Naive thymus-derived CD8-positive, alpha-beta T cell (primary cell): ENCODE data around the gene BRSK2. TPM values are rescaled to one million over a fixed set of nuclear protein-coding genes. Genes with fewer than 3 reads are reported as not detected.
A peak's percentile ranks its signal among the peaks of the same experiment; 100 is the strongest.

Source experiments
- ATAC-seq, 2 donors: fragments of 150-1000 bp; cut with Tn5 transposase in 1 of 2; sonication (Bioruptor Pico), chemical (Tn5 transposase) in 1 of 2; 1 replicate in 1 of 2; 2 replicates in 1 of 2; pipeline ENCODE4 v1.10.0; 2021; ENCODE audit warnings: mild to moderate bottlenecking in 2 of 2, moderate library complexity in 2 of 2
- POLR2A ChIA-PET: fragments of 350-600 bp; sonication (Branson Sonifier 250); formaldehyde crosslinking; loops from one replicate; lab custom pipeline; 2021; ENCODE audit warnings: antibody characterized with exemption; lab: Charles Lee
- DNase-seq, 10 donors: peaks; one replicate each; pipeline versions ENCODE4 v3.0.0 to v3.0.0-alpha.2; 2020 to 2022
- H3K27ac Mint-ChIP-seq, 10 donors: one replicate each; pipeline ENCODE4 v1.8.0; 2020 to 2022; ENCODE audit warnings: mild to moderate bottlenecking in 10 of 10, mixed read lengths in 10 of 10, moderate library complexity in 4 of 10, inconsistent platforms in 1 of 10
- H3K27me3 Mint-ChIP-seq, 5 donors: one replicate each; pipeline ENCODE4 v1.8.0; 2021 to 2022; ENCODE audit warnings: mixed read lengths in 5 of 5
- H3K36me3 Mint-ChIP-seq, 3 donors: one replicate each; pipeline ENCODE4 v1.8.0; 2020 to 2022; ENCODE audit warnings: mixed read lengths in 3 of 3, mild to moderate bottlenecking in 2 of 3, inconsistent platforms in 1 of 3
- H3K4me1 Mint-ChIP-seq, 4 donors: one replicate each; pipeline ENCODE4 v1.8.0; 2021 to 2022; ENCODE audit warnings: mixed read lengths in 4 of 4
- H3K4me3 Mint-ChIP-seq, 10 donors: one replicate each; pipeline ENCODE4 v1.8.0; 2020 to 2022; ENCODE audit warnings: mild to moderate bottlenecking in 10 of 10, mixed read lengths in 10 of 10, moderate library complexity in 6 of 10, inconsistent platforms in 1 of 10
- H3K9me3 Mint-ChIP-seq, 9 donors: one replicate each; pipeline ENCODE4 v1.8.0; 2020 to 2022; ENCODE audit warnings: mixed read lengths in 9 of 9, mild to moderate bottlenecking in 3 of 9, inconsistent platforms in 1 of 9, moderate library complexity in 1 of 9
- polyA plus RNA-seq, 3 donors: library from polyadenylated mRNA; unstranded; fragments of 300-500 nt; fragmentation: Illumina TruSeq; gene quantifications; one replicate each; pipeline ENCODE4 v1.2.3, GENCODE V29; 2021
- total RNA-seq, 8 experiments: library from RNA in 2 of 8; stranded (reverse) in 2 of 8; gene quantifications; one replicate each; pipeline ENCODE4 v1.2.3 and lab custom pipeline; 2021 to 2026

Gene BRSK2
- total and polyA plus RNA-seq, 5 experiments from 2014 or later: 0.42 to 1.3 TPM; not detected in 3

DNA sequence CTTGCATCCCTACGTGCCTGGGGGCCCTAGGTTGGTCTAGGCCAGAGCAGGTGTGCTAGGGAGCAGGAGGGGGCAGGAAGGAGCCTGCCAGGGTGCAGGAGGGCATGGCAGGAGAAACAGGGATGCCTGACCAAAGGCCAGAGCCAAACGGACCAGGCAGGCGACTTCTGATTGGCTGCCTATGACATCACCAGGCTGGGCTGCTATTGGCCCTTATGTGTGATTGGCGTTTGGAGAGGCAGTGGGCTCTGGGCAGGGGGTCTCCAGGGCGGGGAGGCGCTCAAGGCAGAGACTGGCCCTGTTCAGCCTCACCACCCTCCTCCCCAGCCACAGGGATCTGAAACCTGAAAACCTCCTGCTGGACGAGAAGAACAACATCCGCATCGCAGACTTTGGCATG, 52.4 kb downstream of the BRSK2 start:
- Mint-ChIP-seq H3K9me3 (no peaks in the 10 kb centered on the region), H3K4me1 (no peaks in the 10 kb centered on the region), H3K36me3 (no peaks in the 10 kb centered on the region), H3K4me3 (peak overlapping the region in 1 of 10 donors; percentile 54), H3K27me3 (peaks cover 0 to 3% (median 0%) of the 10 kb centered on the region in 5 donors), H3K27ac (no peak overlapping the region)
- DNase-seq (no peak), ATAC-seq (no peak)
- POLR2A ChIA-PET: no interaction called here

GRCh38 chr11:1442807-1443366, 53.2 kb downstream of the BRSK2 start:
- ATAC-seq (no peak), DNase-seq (no peak)
- Mint-ChIP-seq H3K36me3 (no peaks in the 10 kb centered on the region), H3K4me3 (no peak overlapping the region), H3K9me3 (no peaks in the 10 kb centered on the region), H3K27ac (no peak overlapping the region), H3K27me3 (peaks cover 0 to 3% (median 0%) of the 10 kb centered on the region in 5 donors), H3K4me1 (no peaks in the 10 kb centered on the region)
- POLR2A ChIA-PET: no interaction called here

DNA sequence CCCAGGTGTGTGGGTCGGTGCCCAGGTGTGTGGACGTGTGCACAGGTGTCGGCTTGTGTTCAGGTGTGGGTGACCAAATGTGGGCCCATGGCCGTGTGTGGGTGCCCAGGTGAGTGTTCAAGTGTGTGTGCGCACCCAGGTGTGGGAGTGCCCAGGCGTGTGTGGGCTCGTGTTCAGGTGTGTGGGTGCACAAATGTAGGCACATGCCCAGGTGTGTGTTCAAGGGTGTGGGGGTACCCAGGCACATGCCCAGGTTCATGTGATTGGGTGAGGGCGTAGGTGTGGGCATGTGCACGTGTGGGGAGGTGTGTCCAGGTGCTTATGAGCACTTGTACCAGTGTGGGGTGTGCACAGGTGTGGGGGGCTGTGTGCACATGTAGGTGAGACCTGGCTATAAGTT, 54.0 kb downstream of the BRSK2 start:
- no peak overlapping the region for H3K27ac Mint-ChIP-seq
- H3K4me1 Mint-ChIP-seq: no peaks in the 10 kb centered on the region
- no peaks in the 10 kb centered on the region for H3K36me3 Mint-ChIP-seq
- DNase-seq (no peak), ATAC-seq (no peak)
- H3K27me3 Mint-ChIP-seq: peaks cover 0 to 3% (median 0%) of the 10 kb centered on the region in 5 donors
- no peak overlapping the region for H3K4me3 Mint-ChIP-seq
- POLR2A ChIA-PET: no interaction called here
- H3K9me3 Mint-ChIP-seq: no peaks in the 10 kb centered on the region

DNA sequence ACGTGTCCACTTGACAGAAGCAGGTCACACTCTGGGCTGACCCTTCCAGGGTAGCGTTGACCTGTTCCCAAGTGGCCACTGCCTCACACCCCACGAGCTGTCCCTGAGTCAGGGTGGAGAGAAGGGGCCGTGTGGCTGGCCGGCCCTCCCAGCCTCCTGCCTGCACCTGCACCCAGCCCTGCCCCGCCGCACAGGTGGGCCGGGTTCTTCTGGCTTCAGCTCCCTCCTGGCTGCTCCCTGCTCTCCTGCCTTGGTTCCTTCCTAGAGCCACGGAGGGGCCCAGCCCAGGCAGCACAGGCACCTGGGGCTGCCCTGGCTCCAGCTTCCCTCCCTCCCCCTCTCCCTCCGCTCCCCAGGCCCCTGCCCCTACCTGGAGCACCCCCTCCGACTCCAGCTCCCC, 54.6 kb downstream of the BRSK2 start:
- POLR2A ChIA-PET: no interaction called here
- no peak for ATAC-seq
- no peaks in the 10 kb centered on the region for H3K36me3 Mint-ChIP-seq
- H3K4me1 Mint-ChIP-seq: no peaks in the 10 kb centered on the region
- H3K27me3 Mint-ChIP-seq: peaks cover 0 to 5% (median 0%) of the 10 kb centered on the region in 5 donors
- no peak overlapping the region for H3K4me3 Mint-ChIP-seq
- no peak overlapping the region for H3K27ac Mint-ChIP-seq
- DNase-seq: no peak
- no peaks in the 10 kb centered on the region for H3K9me3 Mint-ChIP-seq

DNA sequence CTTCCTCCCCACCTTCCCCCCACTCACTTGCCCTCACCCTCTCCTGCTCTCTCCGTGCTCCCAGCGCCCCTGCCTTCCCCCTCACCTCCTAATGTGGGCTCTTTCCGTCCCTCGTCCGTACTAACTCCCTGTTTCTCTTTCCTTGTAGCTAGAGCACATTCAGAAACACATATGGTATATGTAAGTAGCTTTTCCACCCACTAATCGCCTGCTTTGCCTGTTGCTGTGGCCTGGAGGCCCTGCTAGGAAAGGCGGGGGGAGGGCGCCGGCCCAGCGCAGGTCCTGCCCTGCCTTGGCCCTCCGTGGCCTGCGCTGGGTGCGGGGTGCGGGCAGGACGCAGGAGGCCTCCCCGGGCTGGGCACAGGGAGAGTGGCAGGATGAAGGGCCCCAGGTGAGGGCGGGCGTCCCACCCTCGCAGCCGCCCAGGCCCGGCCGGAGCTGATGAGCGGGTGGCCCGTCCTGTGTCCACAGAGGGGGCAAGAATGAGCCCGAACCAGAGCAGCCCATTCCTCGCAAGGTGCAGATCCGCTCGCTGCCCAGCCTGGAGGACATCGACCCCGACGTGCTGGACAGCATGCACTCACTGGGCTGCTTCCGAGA, 55.2 kb downstream of the BRSK2 start:
- H3K27me3 Mint-ChIP-seq: peaks cover 0 to 3% (median 0%) of the 10 kb centered on the region in 5 donors
- ATAC-seq: no peak
- peak overlapping the region in 1 of 10 donors; percentile 78 for H3K27ac Mint-ChIP-seq
- H3K4me3 Mint-ChIP-seq: no peak overlapping the region
- H3K36me3 Mint-ChIP-seq: no peaks in the 10 kb centered on the region
- no peaks in the 10 kb centered on the region for H3K4me1 Mint-ChIP-seq
- no peaks in the 10 kb centered on the region for H3K9me3 Mint-ChIP-seq
- no peak for DNase-seq
- POLR2A ChIA-PET: no interaction called here

DNA sequence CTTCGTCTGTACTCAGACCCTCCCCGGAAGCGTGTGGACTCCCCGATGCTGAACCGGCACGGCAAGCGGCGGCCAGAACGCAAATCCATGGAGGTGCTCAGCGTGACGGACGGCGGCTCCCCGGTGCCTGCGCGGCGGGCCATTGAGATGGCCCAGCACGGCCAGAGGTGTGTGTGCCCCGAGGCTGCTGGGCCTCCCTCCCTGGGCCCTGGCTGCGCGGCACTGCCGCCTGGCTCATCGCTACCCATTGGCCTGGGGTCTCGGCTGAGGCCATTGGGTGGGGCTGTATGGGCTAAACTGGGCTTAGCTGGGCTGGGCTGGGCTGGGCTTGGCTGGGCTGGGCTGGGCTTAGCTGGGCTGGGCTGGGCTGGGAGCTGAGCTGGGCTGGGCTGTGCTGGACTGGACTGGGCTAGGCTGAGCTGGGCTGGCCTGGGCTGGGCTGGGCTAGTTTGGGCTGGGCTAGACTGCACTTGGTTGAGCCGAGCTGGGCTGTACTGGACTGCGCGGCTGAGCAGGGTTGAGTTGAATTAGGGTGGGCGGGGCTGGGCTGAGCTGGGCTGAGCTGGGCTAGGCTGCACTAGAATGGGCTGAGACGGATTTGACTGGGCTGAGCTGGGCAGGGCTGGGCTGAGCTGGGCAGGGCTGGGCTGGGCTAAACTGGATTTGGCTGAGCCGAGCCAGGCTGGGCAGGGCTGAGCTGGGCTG, 56.2 kb downstream of the BRSK2 start:
- no peak for ATAC-seq
- H3K4me1 Mint-ChIP-seq: no peaks in the 10 kb centered on the region
- no peak for DNase-seq
- no peak overlapping the region for H3K4me3 Mint-ChIP-seq
- H3K9me3 Mint-ChIP-seq: no peaks in the 10 kb centered on the region
- H3K36me3 Mint-ChIP-seq: no peaks in the 10 kb centered on the region
- peaks cover 0 to 3% (median 0%) of the 10 kb centered on the region in 5 donors for H3K27me3 Mint-ChIP-seq
- POLR2A ChIA-PET: no interaction called here
- H3K27ac Mint-ChIP-seq: no peak overlapping the region

- Mint-ChIP-seq H3K27ac (no peak overlapping the region), H3K4me1 (no peaks in the 10 kb centered on the region), H3K9me3 (no peaks in the 10 kb centered on the region), H3K4me3 (no peak overlapping the region), H3K27me3 (peaks cover 0 to 3% (median 0%) of the 10 kb centered on the region in 5 donors), H3K36me3 (no peaks in the 10 kb centered on the region)
- POLR2A ChIA-PET: no interaction called here
- DNase-seq (no peak), ATAC-seq (no peak)
These were observed 56.9 kb downstream of the BRSK2 start for GRCh38 chr11:1446623-1447022.

DNA sequence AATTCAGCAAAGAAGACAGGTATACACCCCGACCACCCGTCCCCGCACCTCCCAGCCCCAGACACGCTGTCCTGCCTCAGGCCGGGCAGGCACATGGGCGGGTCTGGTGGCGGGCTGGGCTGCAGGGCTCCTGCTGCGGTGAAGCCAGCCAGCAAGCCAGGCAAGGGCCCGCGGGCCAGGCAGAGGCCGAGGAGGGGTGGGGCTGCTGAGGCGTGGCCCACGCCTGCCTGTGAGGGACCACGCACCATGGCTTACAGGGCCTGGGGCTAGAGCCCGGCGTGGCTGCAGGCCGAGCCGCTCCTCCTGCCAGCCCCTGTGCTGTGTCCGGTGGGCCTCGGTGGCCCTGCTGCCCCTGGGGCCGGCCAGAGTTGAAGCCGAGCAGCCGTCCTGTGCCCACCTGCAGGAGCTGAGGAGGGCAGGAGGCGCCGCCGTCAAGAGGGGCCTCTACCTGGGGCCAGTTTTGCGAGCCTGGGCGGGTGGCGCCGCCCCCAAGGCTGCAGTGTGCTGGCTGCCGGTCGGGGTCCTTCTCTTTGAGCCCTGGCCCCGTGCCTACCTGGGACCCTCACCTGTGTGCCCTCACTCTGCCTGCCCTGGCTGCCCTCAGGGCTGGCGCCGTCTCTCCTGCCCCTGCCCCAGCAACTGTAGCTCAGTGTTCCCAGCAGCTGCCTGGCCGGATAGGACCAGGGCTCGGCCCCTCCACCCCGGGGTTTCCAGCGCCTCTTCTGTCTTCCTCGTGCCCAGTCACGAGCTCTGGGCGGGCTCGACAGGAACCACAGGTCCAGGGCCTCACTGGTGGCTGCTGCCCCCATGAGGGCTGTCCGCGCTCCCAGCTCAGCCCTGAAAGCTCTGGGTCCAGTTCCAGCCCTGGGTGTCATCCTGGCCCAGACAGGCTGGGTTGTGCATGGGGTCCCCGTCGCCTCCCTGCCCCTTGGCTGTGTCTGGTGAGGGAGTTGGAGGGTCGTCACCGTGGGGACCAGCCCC, 58.4 kb downstream of the BRSK2 start:
- POLR2A ChIA-PET: no interaction called here
- H3K36me3 Mint-ChIP-seq: no peaks in the 10 kb centered on the region
- no peak overlapping the region for H3K4me3 Mint-ChIP-seq
- no peaks in the 10 kb centered on the region for H3K9me3 Mint-ChIP-seq
- ATAC-seq (no peak), DNase-seq (no peak)
- H3K27ac Mint-ChIP-seq: no peak overlapping the region
- H3K27me3 Mint-ChIP-seq: peaks cover 0 to 3% (median 0%) of the 10 kb centered on the region in 5 donors
- peaks cover 0 to 3% (median 0%) of the 10 kb centered on the region in 4 donors for H3K4me1 Mint-ChIP-seq

DNA sequence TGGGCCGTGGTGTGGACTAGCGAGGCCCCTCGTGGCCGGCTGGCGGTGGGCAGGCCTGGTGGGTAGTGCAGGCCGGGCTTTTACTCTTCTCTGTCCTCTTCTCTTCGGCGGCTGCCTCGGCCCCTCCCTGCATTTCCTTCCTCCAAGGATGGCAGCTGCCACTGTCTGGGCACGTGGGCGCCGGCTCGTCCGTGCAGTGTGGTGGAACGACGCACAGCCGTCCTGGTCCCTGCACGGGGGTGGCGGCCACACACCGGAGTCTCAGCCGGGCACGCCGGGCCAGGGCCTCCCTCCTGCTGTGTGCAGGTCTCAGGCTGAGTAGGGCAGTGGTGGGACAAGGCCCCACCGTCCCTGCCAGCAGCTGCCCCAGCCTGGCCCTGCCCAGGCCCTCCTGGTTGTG, 59.1 kb downstream of the BRSK2 start:
- ATAC-seq: no peak
- peaks cover 0 to 3% (median 0%) of the 10 kb centered on the region in 5 donors for H3K27me3 Mint-ChIP-seq
- H3K36me3 Mint-ChIP-seq: no peaks in the 10 kb centered on the region
- no peak overlapping the region for H3K4me3 Mint-ChIP-seq
- no peak overlapping the region for H3K27ac Mint-ChIP-seq
- DNase-seq: no peak
- no peaks in the 10 kb centered on the region for H3K9me3 Mint-ChIP-seq
- POLR2A ChIA-PET: no interaction called here
- H3K4me1 Mint-ChIP-seq: peaks cover 0 to 3% (median 0%) of the 10 kb centered on the region in 4 donors

DNA sequence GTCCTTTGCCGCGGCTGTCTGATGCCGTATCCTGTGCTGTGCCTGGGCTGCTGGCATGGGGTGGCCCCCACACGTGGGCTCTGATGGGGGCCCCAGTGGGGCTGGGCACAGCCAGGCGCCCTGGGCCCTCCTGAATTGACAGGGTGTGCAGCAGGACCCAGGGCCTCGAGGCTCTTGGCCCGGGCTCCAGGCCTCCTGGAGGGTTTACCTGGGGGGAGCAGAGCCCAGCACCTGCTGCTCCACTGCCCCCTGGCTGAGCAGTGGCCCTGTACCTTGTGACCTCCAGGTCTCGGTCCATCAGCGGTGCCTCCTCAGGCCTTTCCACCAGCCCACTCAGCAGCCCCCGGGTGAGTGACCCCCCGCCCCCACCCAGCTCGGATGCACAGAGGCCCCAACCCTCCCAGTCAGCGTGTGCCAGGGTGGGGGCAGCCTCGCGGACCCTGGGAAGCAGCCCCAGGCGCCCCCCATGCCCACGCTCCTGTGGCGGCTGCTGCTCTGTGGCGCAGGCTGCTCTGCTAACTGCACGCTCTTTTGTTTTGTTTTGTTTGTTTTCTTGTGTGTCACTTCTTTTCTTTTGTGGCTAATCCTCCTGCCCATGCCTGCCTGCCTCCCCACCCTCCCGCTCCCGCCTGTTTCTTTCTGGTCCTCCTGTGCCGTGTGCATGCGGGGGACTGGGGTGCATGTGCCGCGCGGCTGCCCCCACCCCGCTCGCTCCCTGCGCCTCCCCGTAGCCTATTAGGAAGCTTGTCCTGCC, 59.9 kb downstream of the BRSK2 start:
- ATAC-seq (no peak), DNase-seq (no peak)
- peaks cover 0 to 3% (median 0%) of the 10 kb centered on the region in 5 donors for H3K27me3 Mint-ChIP-seq
- H3K4me3 Mint-ChIP-seq: no peak overlapping the region
- H3K9me3 Mint-ChIP-seq: no peaks in the 10 kb centered on the region
- H3K4me1 Mint-ChIP-seq: peaks cover 0 to 3% (median 0%) of the 10 kb centered on the region in 4 donors
- H3K36me3 Mint-ChIP-seq: no peaks in the 10 kb centered on the region
- no peak overlapping the region for H3K27ac Mint-ChIP-seq
- POLR2A ChIA-PET: interaction anchor here (0.6 kb wide), 1 partner anchor 28 kb away, joined by 3 read pairs; no protein-coding TSS in a partner anchor

GRCh38 chr11:1450344-1450875, 60.7 kb downstream of the BRSK2 start:
- Mint-ChIP-seq H3K27ac (no peak overlapping the region), H3K4me3 (no peak overlapping the region), H3K9me3 (no peaks in the 10 kb centered on the region), H3K27me3 (peaks cover 0 to 1% (median 0%) of the 10 kb centered on the region in 5 donors), H3K36me3 (no peaks in the 10 kb centered on the region), H3K4me1 (peaks cover 0 to 3% (median under 1%) of the 10 kb centered on the region in 4 donors)
- ATAC-seq (no peak), DNase-seq (no peak)
- POLR2A ChIA-PET: interaction anchor here (0.6 kb wide), 1 partner anchor 27 kb away, joined by 3 read pairs; no protein-coding TSS in a partner anchor
